Measurements from ENCODE around the gene GAB1. TPM values are rescaled to one million over a fixed set of nuclear protein-coding genes. Genes with fewer than 3 reads are reported as not detected.

Gene GAB1
- total RNA-seq, 8 experiments from 2014 or later: 7.5 to 73.2 (median 14.8) TPM

- no peak for ATAC-seq (replicated peaks in 6 of 8)
- Histone ChIP-seq H3K4me1 (replicated peaks in 1 of 2) (no peaks in the 10 kb centered on the region), H3K27ac (no peak overlapping the region), H3K4me3 (no peak overlapping the region)
- in situ Hi-C loops (cut with MboI; ENCODE audit: low pct_unique_long_range_greater_than_20kb in 2 of 9, low sequenced_read_pairs in 9 of 9, unreplicated experiment in 9 of 9): no loop called here
These were observed 122.3 kb downstream of the GAB1 start for GRCh38 chr4:143458966-143459365.

DNA sequence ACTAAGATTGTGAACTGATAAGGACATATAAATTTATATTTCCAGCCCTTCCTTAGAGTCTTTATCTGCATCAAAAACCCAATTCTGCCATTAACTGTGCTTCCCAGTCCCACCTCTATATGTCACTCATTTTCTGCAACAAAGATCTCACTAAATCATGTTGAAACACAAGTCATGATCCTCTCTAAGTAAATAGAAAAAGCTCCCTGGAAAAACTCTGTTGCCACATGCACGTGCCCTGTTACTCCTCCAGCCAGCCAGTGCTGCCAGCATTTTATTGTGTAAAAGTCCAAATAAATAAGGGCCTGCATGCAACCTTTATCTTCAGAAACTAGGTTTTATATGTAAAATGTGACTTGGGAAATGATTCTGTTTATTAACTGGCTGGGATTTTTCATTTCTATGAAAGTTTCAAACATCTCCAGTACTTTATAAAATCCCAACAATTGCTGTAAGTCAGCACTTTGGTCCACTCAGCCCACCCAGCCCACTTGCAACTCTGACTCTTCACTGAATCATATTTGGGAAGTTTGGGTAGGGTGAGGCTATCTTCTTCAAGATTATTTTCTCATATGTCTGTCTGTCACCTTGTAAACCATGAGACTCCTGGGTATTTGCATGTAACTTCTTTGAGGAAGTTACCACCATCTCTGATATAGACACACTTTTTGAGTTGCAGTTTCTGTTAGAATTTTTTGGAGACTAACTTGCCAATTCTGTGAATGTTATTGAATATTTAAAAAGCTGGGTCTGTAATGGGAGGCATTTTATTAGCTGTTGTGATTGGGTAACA is 136.9 kb downstream of the GAB1 start:
- Histone ChIP-seq H3K4me1 (replicated peaks in 1 of 2) (no peaks in the 10 kb centered on the region), H3K27ac (no peak overlapping the region), H3K4me3 (no peak overlapping the region)
- in situ Hi-C loops (cut with MboI; ENCODE audit: low pct_unique_long_range_greater_than_20kb in 2 of 9, low sequenced_read_pairs in 9 of 9, unreplicated experiment in 9 of 9): no loop called here
- no peak for ATAC-seq (replicated peaks in 6 of 8)
- 75 to 100% (median 100%) methylated on average over 1 of the region's 1 CpG; no CpG with 5 or more reads in 4 of the 10 experiments for WGBS, 10 experiments

GRCh38 chr4:143477487-143477886 is 140.8 kb downstream of the GAB1 start:
- H3K4me3 ChIP-seq: no peak overlapping the region
- no peak overlapping the region for H3K27ac ChIP-seq
- 60 to 100% (median 76%) methylated on average over 1 to 2 of the region's 2 CpGs; no CpG with 5 or more reads in 3 of the 10 experiments for WGBS, 10 experiments
- in situ Hi-C loops (cut with MboI; ENCODE audit: low pct_unique_long_range_greater_than_20kb in 2 of 9, low sequenced_read_pairs in 9 of 9, unreplicated experiment in 9 of 9): loop anchor here in 4 of 9 experiments (25.0 kb wide), 2 partner anchors 265 to 290 kb away; partner anchors contain the start of gene USP38 (in 1 of the 4)
- no peaks in the 10 kb centered on the region for H3K4me1 ChIP-seq (replicated peaks in 1 of 2)
- ATAC-seq (replicated peaks in 6 of 8): no peak

- no peak for ATAC-seq (replicated peaks in 6 of 8)
- 28 to 92% (median 70%) methylated on average over 2 to 3 of the region's 3 CpGs for WGBS, 10 experiments
- Histone ChIP-seq H3K4me3 (no peak overlapping the region), H3K4me1 (replicated peaks in 1 of 2) (no peaks in the 10 kb centered on the region), H3K27ac (no peak overlapping the region)
- in situ Hi-C loops (cut with MboI; ENCODE audit: low pct_unique_long_range_greater_than_20kb in 2 of 9, low sequenced_read_pairs in 9 of 9, unreplicated experiment in 9 of 9): loop anchor here in 5 of 9 experiments (10.0 to 25.0 kb wide), 3 partner anchors 269 to 294 kb away; partner anchors contain the start of gene USP38 (in 1 of the 5)
These were observed 144.7 kb downstream of the GAB1 start for GRCh38 chr4:143481361-143481760.

DNA sequence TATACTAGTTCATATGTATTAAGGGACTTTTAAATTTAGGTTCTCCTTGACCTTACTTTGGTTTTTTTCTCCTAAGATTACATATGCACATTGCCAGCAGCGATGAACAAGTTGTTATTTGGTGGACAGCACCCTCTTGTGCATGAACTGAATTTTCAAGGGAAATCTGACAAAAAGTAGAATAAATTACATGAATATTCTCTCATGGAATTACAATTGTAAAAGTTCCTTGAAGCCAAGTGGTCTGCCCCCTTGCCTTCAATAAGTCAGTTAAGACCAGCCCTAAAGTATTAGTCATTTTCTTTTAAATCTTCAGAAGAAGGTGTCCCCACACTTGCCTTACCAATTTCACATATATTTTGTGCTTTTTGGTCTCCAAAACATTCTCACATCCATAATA is 146.2 kb downstream of the GAB1 start:
- Histone ChIP-seq H3K4me1 (replicated peaks in 1 of 2) (no peaks in the 10 kb centered on the region), H3K4me3 (no peak overlapping the region), H3K27ac (no peak overlapping the region)
- in situ Hi-C loops (cut with MboI; ENCODE audit: low pct_unique_long_range_greater_than_20kb in 2 of 9, low sequenced_read_pairs in 9 of 9, unreplicated experiment in 9 of 9): loop anchor here in 5 of 9 experiments (10.0 to 25.0 kb wide), 3 partner anchors 271 to 296 kb away; partner anchors contain the start of gene USP38 (in 1 of the 5)
- ATAC-seq (replicated peaks in 6 of 8): peak in 3 of 8 experiments; percentile 64 to 82 (median 72)
- 0 to 70% (median 4%) methylated on average over 1 of the region's 1 CpG; no CpG with 5 or more reads in 2 of the 10 experiments for WGBS, 10 experiments

- H3K4me1 ChIP-seq (replicated peaks in 1 of 2): no peaks in the 10 kb centered on the region
- ATAC-seq (replicated peaks in 6 of 8): no peak
- in situ Hi-C loops (cut with MboI; ENCODE audit: low pct_unique_long_range_greater_than_20kb in 2 of 9, low sequenced_read_pairs in 9 of 9, unreplicated experiment in 9 of 9): loop anchor here in 5 of 9 experiments (10.0 to 25.0 kb wide), 3 partner anchors 274 to 299 kb away; partner anchors contain the start of gene USP38 (in 1 of the 5)
- H3K4me3 ChIP-seq: no peak overlapping the region
- WGBS, 10 experiments: 60 to 100% (median 100%) methylated on average over 1 of the region's 1 CpG; no CpG with 5 or more reads in 3 of the 10 experiments
- H3K27ac ChIP-seq: no peak overlapping the region
These were observed 149.6 kb downstream of the GAB1 start for GRCh38 chr4:143486314-143486713.

- in situ Hi-C loops (cut with MboI; ENCODE audit: low pct_unique_long_range_greater_than_20kb in 2 of 9, low sequenced_read_pairs in 9 of 9, unreplicated experiment in 9 of 9): loop anchor here in 5 of 9 experiments (10.0 to 25.0 kb wide), 3 partner anchors 276 to 301 kb away; partner anchors contain the start of gene USP38 (in 1 of the 5)
- H3K4me3 ChIP-seq: no peak overlapping the region
- no peaks in the 10 kb centered on the region for H3K4me1 ChIP-seq (replicated peaks in 1 of 2)
- no peak overlapping the region for H3K27ac ChIP-seq
- WGBS, 10 experiments: 69 to 100% methylated on average over 2 of the region's 3 CpGs; no CpG with 5 or more reads in 8 of the 10 experiments
- ATAC-seq (replicated peaks in 6 of 8): peak in 3 of 8 experiments; percentile 37 to 62 (median 38)
These were observed 152.0 kb downstream of the GAB1 start for GRCh38 chr4:143488687-143489086.

DNA sequence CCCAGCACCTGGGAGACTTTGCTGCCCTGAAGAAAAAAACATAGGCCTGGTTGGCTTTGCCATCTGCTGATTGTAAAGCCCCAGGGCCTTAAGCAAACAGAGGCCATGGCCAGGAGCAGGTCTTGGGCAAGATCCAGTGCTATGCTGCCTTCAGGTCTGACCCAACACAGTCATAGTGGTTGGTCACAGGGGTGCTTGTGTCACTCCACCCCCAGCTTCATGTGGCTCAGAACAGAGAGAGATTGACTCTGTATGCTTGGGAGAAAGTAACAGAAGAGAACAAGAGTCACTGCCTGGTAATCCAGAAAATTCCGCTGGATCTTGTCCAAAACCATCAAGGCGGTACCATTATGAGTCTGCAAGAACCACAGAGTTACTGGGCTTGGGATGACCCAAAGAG is 152.4 kb downstream of the GAB1 start:
- ATAC-seq (replicated peaks in 6 of 8): peak in 3 of 8 experiments; percentile 21 to 60 (median 33)
- Histone ChIP-seq H3K4me1 (replicated peaks in 1 of 2) (no peaks in the 10 kb centered on the region), H3K27ac (no peak overlapping the region), H3K4me3 (no peak overlapping the region)
- WGBS, 10 experiments: 100% methylated on average over 1 to 2 of the region's 2 CpGs; no CpG with 5 or more reads in 5 of the 10 experiments
- in situ Hi-C loops (cut with MboI; ENCODE audit: low pct_unique_long_range_greater_than_20kb in 2 of 9, low sequenced_read_pairs in 9 of 9, unreplicated experiment in 9 of 9): loop anchor here in 5 of 9 experiments (10.0 to 25.0 kb wide), 3 partner anchors 277 to 302 kb away; partner anchors contain the start of gene USP38 (in 1 of the 5)

GRCh38 chr4:143498021-143498420 is 161.3 kb downstream of the GAB1 start:
- ATAC-seq (replicated peaks in 6 of 8): no peak
- in situ Hi-C loops (cut with MboI; ENCODE audit: low pct_unique_long_range_greater_than_20kb in 2 of 9, low sequenced_read_pairs in 9 of 9, unreplicated experiment in 9 of 9): loop anchor here in 4 of 9 experiments (25.0 kb wide), 2 partner anchors 286 to 311 kb away; partner anchors contain the start of gene USP38 (in 1 of the 4)
- Histone ChIP-seq H3K27ac (no peak overlapping the region), H3K4me3 (no peak overlapping the region), H3K4me1 (replicated peaks in 1 of 2) (no peaks in the 10 kb centered on the region)
- 31 to 100% (median 90%) methylated on average over 1 to 7 of the region's 8 CpGs; no CpG with 5 or more reads in 1 of the 10 experiments for WGBS, 10 experiments

DNA sequence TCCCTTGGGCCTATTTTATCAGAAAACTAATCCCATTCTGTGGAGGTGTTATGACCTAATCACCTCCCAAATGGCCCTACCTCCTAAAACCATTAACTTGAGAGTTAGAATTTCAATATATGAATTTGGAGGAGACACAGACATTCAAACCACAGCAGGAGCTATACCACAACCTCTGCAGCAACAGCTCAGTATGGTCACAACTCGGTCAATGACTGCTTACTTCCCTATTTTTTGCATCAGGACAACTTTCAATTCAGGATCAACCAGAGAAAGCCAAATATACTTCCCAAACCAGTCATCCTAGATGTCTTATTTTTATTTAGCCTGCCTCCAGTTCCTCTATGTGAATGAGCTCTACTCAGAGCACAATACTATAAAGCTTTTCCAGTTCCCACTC is 165.6 kb downstream of the GAB1 start:
- 25 to 100% (median 88%) methylated on average over 1 of the region's 1 CpG; no CpG with 5 or more reads in 6 of the 10 experiments for WGBS, 10 experiments
- in situ Hi-C loops (cut with MboI; ENCODE audit: low pct_unique_long_range_greater_than_20kb in 2 of 9, low sequenced_read_pairs in 9 of 9, unreplicated experiment in 9 of 9): no loop called here

DNA sequence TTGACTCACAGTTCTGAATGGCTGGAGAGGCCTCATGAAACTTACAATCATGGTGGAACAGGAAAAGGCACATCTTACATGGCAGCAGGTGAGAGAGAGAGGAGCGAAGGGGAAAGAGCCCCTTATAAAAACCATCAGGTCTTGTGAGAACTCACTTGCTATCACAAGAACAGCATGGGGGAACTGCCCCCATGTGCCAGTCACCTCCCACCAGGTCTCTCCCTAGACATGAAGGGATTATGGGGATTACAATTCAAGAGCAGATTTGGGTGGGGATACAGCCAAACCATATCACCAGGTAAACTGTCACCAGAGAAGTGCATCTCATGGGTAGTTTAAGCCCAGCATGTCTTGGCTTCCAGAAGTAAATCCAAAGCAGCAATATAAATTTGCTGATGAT is 169.4 kb downstream of the GAB1 start:
- no peak for ATAC-seq (replicated peaks in 6 of 8)
- 71 to 100% (median 93%) methylated on average over 1 of the region's 1 CpG; no CpG with 5 or more reads in 6 of the 10 experiments for WGBS, 10 experiments
- H3K27ac ChIP-seq: no peak overlapping the region
- no peak overlapping the region for H3K4me3 ChIP-seq
- in situ Hi-C loops (cut with MboI; ENCODE audit: low pct_unique_long_range_greater_than_20kb in 2 of 9, low sequenced_read_pairs in 9 of 9, unreplicated experiment in 9 of 9): no loop called here
- H3K4me1 ChIP-seq (replicated peaks in 1 of 2): no peaks in the 10 kb centered on the region

More for the DNA sequence above, 165.6 kb downstream of the GAB1 start:
- ATAC-seq (replicated peaks in 6 of 8): no peak
- Histone ChIP-seq H3K4me1 (replicated peaks in 1 of 2) (no peaks in the 10 kb centered on the region), H3K27ac (no peak overlapping the region), H3K4me3 (no peak overlapping the region)

- Histone ChIP-seq H3K4me3 (no peak overlapping the region), H3K4me1 (replicated peaks in 1 of 2) (peaks cover 9 to 14% of the 10 kb centered on the region in 2 donors), H3K27ac (no peak overlapping the region)
- in situ Hi-C loops (cut with MboI; ENCODE audit: low pct_unique_long_range_greater_than_20kb in 2 of 9, low sequenced_read_pairs in 9 of 9, unreplicated experiment in 9 of 9): no loop called here
- ATAC-seq (replicated peaks in 6 of 8): no peak
- 84 to 100% (median 92%) methylated on average over 1 to 6 of the region's 7 CpGs; no CpG with 5 or more reads in 4 of the 10 experiments for WGBS, 10 experiments
These were observed 175.2 kb downstream of the GAB1 start for GRCh38 chr4:143511906-143512305.

DNA sequence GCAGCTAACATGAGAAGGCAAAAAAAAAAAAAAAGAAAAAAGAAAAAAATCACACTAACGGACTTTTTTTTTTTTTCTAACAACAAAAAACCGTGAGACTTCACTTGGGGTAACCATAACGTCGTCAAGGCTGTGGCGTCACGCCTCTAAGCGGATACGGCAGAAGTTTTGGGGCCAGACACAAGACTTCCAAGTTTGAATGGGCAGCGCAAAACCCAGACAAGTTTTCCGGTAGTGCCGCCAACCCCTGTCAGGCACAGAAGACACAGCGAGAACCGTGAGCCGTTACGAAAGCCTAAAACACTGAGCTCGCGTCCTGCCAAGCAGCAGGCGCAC is 176.3 kb downstream of the GAB1 start:
- Histone ChIP-seq H3K27ac (peak overlapping the region; percentile 93 to 98), H3K4me3 (peak overlapping the region; percentile 69 to 95 (median 84)), H3K4me1 (replicated peaks in 1 of 2) (peaks cover 9 to 19% of the 10 kb centered on the region in 2 donors)
- WGBS, 10 experiments: 0 to 4% (median 0%) methylated on average over 1 to 15 of the region's 18 CpGs; no CpG with 5 or more reads in 3 of the 10 experiments
- in situ Hi-C loops (cut with MboI; ENCODE audit: low pct_unique_long_range_greater_than_20kb in 2 of 9, low sequenced_read_pairs in 9 of 9, unreplicated experiment in 9 of 9): no loop called here
- ATAC-seq (replicated peaks in 6 of 8): peak; percentile 32 to 52 (median 44)
